ENCODE data around the gene MYZAP. TPM values are rescaled to one million over a fixed set of nuclear protein-coding genes. Genes with fewer than 3 reads are reported as not detected.

Gene MYZAP
- total and polyA plus RNA-seq, 2 of the 8 experiments (the other 6 are each of a cell fraction or from before 2014, with no cell fraction given): 0.41 to 0.65 TPM

DNA sequence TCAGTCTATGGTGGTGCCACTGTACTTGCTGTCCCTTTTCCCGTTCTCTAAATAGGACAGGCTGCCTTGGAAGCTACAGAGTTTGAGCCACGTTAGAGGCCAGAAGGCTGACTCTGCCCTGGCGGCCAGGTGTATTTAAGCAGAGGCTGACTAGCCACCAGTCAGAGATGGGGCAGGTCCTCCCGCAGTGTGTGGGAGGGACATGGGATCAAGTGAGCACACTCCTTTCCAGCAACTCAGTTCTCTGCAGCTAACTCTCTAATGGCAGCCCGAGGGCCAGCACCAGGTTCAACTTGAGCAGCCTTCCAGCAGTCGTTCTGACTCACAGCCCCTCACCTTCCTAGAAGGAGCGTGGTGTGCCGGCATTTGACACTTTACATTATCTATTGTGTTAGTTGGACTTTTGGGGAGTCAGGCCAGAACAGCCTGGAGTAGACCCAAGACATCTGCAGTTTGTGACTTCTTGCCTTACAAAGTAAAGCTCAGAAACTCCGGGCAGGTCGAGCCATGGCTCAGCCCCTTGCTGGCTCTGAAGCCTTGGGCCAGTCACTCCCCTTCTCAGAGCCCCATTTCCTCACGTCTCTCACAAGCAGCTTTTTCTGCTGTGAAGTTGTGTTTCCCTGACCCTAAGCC is 46.7 kb upstream of the MYZAP start (continued):
- TF ChIP-seq, protein P1, sequence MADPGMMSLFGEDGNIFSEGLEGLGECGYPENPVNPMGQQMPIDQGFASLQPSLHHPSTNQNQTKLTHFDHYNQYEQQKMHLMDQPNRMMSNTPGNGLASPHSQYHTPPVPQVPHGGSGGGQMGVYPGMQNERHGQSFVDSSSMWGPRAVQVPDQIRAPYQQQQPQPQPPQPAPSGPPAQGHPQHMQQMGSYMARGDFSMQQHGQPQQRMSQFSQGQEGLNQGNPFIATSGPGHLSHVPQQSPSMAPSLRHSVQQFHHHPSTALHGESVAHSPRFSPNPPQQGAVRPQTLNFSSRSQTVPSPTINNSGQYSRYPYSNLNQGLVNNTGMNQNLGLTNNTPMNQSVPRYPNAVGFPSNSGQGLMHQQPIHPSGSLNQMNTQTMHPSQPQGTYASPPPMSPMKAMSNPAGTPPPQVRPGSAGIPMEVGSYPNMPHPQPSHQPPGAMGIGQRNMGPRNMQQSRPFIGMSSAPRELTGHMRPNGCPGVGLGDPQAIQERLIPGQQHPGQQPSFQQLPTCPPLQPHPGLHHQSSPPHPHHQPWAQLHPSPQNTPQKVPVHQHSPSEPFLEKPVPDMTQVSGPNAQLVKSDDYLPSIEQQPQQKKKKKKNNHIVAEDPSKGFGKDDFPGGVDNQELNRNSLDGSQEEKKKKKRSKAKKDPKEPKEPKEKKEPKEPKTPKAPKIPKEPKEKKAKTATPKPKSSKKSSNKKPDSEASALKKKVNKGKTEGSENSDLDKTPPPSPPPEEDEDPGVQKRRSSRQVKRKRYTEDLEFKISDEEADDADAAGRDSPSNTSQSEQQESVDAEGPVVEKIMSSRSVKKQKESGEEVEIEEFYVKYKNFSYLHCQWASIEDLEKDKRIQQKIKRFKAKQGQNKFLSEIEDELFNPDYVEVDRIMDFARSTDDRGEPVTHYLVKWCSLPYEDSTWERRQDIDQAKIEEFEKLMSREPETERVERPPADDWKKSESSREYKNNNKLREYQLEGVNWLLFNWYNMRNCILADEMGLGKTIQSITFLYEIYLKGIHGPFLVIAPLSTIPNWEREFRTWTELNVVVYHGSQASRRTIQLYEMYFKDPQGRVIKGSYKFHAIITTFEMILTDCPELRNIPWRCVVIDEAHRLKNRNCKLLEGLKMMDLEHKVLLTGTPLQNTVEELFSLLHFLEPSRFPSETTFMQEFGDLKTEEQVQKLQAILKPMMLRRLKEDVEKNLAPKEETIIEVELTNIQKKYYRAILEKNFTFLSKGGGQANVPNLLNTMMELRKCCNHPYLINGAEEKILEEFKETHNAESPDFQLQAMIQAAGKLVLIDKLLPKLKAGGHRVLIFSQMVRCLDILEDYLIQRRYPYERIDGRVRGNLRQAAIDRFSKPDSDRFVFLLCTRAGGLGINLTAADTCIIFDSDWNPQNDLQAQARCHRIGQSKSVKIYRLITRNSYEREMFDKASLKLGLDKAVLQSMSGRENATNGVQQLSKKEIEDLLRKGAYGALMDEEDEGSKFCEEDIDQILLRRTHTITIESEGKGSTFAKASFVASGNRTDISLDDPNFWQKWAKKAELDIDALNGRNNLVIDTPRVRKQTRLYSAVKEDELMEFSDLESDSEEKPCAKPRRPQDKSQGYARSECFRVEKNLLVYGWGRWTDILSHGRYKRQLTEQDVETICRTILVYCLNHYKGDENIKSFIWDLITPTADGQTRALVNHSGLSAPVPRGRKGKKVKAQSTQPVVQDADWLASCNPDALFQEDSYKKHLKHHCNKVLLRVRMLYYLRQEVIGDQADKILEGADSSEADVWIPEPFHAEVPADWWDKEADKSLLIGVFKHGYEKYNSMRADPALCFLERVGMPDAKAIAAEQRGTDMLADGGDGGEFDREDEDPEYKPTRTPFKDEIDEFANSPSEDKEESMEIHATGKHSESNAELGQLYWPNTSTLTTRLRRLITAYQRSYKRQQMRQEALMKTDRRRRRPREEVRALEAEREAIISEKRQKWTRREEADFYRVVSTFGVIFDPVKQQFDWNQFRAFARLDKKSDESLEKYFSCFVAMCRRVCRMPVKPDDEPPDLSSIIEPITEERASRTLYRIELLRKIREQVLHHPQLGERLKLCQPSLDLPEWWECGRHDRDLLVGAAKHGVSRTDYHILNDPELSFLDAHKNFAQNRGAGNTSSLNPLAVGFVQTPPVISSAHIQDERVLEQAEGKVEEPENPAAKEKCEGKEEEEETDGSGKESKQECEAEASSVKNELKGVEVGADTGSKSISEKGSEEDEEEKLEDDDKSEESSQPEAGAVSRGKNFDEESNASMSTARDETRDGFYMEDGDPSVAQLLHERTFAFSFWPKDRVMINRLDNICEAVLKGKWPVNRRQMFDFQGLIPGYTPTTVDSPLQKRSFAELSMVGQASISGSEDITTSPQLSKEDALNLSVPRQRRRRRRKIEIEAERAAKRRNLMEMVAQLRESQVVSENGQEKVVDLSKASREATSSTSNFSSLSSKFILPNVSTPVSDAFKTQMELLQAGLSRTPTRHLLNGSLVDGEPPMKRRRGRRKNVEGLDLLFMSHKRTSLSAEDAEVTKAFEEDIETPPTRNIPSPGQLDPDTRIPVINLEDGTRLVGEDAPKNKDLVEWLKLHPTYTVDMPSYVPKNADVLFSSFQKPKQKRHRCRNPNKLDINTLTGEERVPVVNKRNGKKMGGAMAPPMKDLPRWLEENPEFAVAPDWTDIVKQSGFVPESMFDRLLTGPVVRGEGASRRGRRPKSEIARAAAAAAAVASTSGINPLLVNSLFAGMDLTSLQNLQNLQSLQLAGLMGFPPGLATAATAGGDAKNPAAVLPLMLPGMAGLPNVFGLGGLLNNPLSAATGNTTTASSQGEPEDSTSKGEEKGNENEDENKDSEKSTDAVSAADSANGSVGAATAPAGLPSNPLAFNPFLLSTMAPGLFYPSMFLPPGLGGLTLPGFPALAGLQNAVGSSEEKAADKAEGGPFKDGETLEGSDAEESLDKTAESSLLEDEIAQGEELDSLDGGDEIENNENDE (IDR thresholded peaks at IDR 0.05; ENCODE audit: insufficient replicate concordance, low read length): no peak
- TF ChIP-seq NRF1 (IDR thresholded peaks at IDR 0.05; ENCODE audit: low read depth, low read length) (no peak), SUZ12 (IDR thresholded peaks at IDR 0.05; ENCODE audit: low read length) (no peak), MAFK (IDR thresholded peaks at IDR 0.05; ENCODE audit: low read depth, low read length) (no peak), PHF8 (conservative IDR thresholded peaks at IDR 0.05; ENCODE audit: low read depth, low read length) (no peak)
- TF ChIP-seq, protein P2, sequence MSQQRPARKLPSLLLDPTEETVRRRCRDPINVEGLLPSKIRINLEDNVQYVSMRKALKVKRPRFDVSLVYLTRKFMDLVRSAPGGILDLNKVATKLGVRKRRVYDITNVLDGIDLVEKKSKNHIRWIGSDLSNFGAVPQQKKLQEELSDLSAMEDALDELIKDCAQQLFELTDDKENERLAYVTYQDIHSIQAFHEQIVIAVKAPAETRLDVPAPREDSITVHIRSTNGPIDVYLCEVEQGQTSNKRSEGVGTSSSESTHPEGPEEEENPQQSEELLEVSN (IDR thresholded peaks at IDR 0.05): no peak
- TF ChIP-seq, protein P3, sequence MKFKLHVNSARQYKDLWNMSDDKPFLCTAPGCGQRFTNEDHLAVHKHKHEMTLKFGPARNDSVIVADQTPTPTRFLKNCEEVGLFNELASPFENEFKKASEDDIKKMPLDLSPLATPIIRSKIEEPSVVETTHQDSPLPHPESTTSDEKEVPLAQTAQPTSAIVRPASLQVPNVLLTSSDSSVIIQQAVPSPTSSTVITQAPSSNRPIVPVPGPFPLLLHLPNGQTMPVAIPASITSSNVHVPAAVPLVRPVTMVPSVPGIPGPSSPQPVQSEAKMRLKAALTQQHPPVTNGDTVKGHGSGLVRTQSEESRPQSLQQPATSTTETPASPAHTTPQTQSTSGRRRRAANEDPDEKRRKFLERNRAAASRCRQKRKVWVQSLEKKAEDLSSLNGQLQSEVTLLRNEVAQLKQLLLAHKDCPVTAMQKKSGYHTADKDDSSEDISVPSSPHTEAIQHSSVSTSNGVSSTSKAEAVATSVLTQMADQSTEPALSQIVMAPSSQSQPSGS (IDR thresholded peaks at IDR 0.05; ENCODE audit: low read length): no peak

Measured in H1 (cell line).